A673 (cell line): ENCODE results near the gene WFIKKN1. TPM values are rescaled to one million over a fixed set of nuclear protein-coding genes. Genes with fewer than 3 reads are reported as not detected.

Source experiments
- BruUV-seq: library from RNA; stranded (reverse); fragments of 400-500 nt; replicated peaks from 2 replicates; lab custom pipeline; 2021; lab: Mats Ljungman, UMichigan
- CTCF ChIA-PET: fragments of 300-600 bp; sonication (Branson Sonifier 250); formaldehyde crosslinking; loops from one replicate; lab custom pipeline; 2022; ENCODE audit warnings: antibody characterized with exemption; lab: Charles Lee
- POLR2A ChIA-PET: fragments of 300-600 bp; sonication (Branson Sonifier 250); formaldehyde crosslinking; loops from one replicate; lab custom pipeline; 2022; ENCODE audit warnings: antibody characterized with exemption; ENCODE audit not compliant: low non-redundant PET; lab: Charles Lee
- DNase-seq: peaks from one replicate; pipeline ENCODE4 v3.0.0-alpha.2; 2015; ENCODE audit warnings: low spot score
- H3K27ac ChIP-seq: fragments of 200-600 bp; sonication (generic); 2 replicates; pipeline ENCODE4 v1.5.1; 2016; ENCODE audit warnings: mixed run types, low read depth, mild to moderate bottlenecking, mixed read lengths, antibody characterized with exemption, low read length; ENCODE audit not compliant: poor library complexity, severe bottlenecking
- H3K27me3 ChIP-seq: fragments of 200-600 bp; sonication (generic); replicated peaks from 2 replicates; pipeline ENCODE4 v1.6.1; 2017; ENCODE audit warnings: mixed run types, low read depth, mild to moderate bottlenecking, mixed read lengths, antibody characterized with exemption, low read length; ENCODE audit not compliant: insufficient read depth, poor library complexity
- H3K36me3 ChIP-seq: fragments of 200-600 bp; sonication (generic); 2 replicates; pipeline ENCODE4 v1.6.1; 2016; ENCODE audit warnings: mixed run types, mild to moderate bottlenecking, mixed read lengths, antibody characterized with exemption, low read length; ENCODE audit not compliant: insufficient read depth, poor library complexity, severe bottlenecking
- H3K4me1 ChIP-seq: fragments of 200-600 bp; sonication (generic); 2 replicates; pipeline ENCODE4 v1.6.1; 2017; ENCODE audit warnings: mixed run types, mild to moderate bottlenecking, mixed read lengths, antibody characterized with exemption, low read length; ENCODE audit not compliant: insufficient read depth, poor library complexity, severe bottlenecking
- H3K4me3 ChIP-seq: fragments of 200-600 bp; sonication (generic); 2 replicates; pipeline ENCODE4 v1.5.1; 2016; ENCODE audit warnings: low read depth, mixed run types, mild to moderate bottlenecking, mixed read lengths, low read length; ENCODE audit not compliant: poor library complexity, severe bottlenecking
- H3K9me3 ChIP-seq: fragments of 200-600 bp; sonication (generic); 2 replicates; pipeline ENCODE4 v1.6.1; 2016; ENCODE audit warnings: mixed run types, low read depth, mild to moderate bottlenecking, mixed read lengths, antibody characterized with exemption, low read length; ENCODE audit not compliant: poor library complexity, severe bottlenecking
- EZH2 ChIP-seq: fragments of 200-600 bp; sonication (generic); IDR thresholded peaks from 2 replicates; pipeline ENCODE4 v1.6.1; 2017; ENCODE audit warnings: borderline replicate concordance, low read depth, mild to moderate bottlenecking, mixed read lengths, antibody characterized with exemption, low read length; ENCODE audit not compliant: poor library complexity, severe bottlenecking
- intact Hi-C: fragments of 100-400 bp; cut with micrococcal nuclease; formaldehyde crosslinking; loops from one replicate; pipeline ENCODE4 v1.10.0; 2022; ENCODE audit not compliant: unreplicated experiment
- total RNA-seq: library from RNA; stranded (reverse); gene quantifications from 2 replicates; pipeline ENCODE4 v1.2.3, GENCODE V29; 2021
- TF ChIP-seq, protein P1 (sequence below): fragments of 300-800, 200-600 bp; sonication (generic); conservative IDR thresholded peaks from 2 replicates; pipeline ENCODE4 v1.5.1; 2017; ENCODE audit warnings: low read depth, mild to moderate bottlenecking, antibody characterized with exemption, low read length, moderate library complexity, mixed read lengths

WFIKKN1 gene
- total RNA-seq, 1 experiment from 2014 or later = 1.7 TPM

DNA sequence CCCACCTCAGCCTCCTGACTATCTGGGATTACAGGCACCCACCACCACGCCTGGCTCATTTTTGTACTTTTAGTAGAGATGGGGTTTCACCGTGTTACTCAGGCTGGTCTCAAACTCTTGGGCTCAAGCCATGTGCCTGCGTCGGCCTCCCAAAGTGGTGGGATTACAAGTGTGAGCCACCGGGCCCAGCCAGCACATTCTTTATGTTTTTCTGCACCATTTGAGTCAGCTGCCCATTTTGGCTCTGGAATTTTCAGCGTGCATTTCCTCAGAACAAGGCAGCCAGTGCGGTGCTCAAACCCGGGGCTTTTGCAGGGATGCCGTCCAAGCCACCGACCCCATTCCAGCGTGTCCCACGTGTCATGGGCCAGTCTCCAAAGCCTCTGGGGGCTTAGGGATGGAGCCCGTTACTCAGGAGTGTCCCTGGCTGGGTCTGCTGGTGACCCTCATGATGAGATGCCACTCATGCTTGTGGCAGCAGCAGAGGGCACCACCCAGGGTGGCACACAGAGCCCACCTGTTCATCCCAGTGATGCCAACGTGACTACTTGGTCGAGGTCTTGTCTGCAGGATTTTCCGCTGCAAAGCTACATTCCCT lies 44.6 kb upstream of the WFIKKN1 start:
- Histone ChIP-seq H3K4me1 (peaks cover 34% of the 10 kb centered on the region), H3K4me3 (no peak overlapping the region), H3K36me3 (no peaks in the 10 kb centered on the region), H3K27me3 (no peaks in the 10 kb centered on the region), H3K27ac (no peak overlapping the region), H3K9me3 (no peaks in the 10 kb centered on the region)
- ChIA-PET POLR2A (no interaction called here), CTCF (no interaction called here)
- TF ChIP-seq, protein P1, sequence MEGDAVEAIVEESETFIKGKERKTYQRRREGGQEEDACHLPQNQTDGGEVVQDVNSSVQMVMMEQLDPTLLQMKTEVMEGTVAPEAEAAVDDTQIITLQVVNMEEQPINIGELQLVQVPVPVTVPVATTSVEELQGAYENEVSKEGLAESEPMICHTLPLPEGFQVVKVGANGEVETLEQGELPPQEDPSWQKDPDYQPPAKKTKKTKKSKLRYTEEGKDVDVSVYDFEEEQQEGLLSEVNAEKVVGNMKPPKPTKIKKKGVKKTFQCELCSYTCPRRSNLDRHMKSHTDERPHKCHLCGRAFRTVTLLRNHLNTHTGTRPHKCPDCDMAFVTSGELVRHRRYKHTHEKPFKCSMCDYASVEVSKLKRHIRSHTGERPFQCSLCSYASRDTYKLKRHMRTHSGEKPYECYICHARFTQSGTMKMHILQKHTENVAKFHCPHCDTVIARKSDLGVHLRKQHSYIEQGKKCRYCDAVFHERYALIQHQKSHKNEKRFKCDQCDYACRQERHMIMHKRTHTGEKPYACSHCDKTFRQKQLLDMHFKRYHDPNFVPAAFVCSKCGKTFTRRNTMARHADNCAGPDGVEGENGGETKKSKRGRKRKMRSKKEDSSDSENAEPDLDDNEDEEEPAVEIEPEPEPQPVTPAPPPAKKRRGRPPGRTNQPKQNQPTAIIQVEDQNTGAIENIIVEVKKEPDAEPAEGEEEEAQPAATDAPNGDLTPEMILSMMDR = no peak
- TF ChIP-seq EZH2 = no peak
- no TSS peak for BruUV-seq
- DNase-seq = peak; percentile 63
- intact Hi-C loops = loop anchor here (5.0 kb wide), 1 partner anchor 51 kb away; the partner anchor contains the start of gene METTL26

GRCh38 chr16:586645-587590 lies 43.9 kb upstream of the WFIKKN1 start:
- ChIA-PET CTCF (no interaction called here), POLR2A (no interaction called here)
- TF ChIP-seq, protein P1 = no peak
- no peak for TF ChIP-seq EZH2
- no TSS peak for BruUV-seq
- DNase-seq = no peak
- Histone ChIP-seq H3K4me3 (peak overlapping the region; percentile 94), H3K27me3 (no peaks in the 10 kb centered on the region), H3K27ac (peak overlapping the region; percentile 99), H3K36me3 (no peaks in the 10 kb centered on the region), H3K9me3 (no peaks in the 10 kb centered on the region), H3K4me1 (peaks cover 36% of the 10 kb centered on the region)
- intact Hi-C loops = loop anchor here (5.0 kb wide), 1 partner anchor 50 kb away; the partner anchor contains the start of gene METTL26

DNA sequence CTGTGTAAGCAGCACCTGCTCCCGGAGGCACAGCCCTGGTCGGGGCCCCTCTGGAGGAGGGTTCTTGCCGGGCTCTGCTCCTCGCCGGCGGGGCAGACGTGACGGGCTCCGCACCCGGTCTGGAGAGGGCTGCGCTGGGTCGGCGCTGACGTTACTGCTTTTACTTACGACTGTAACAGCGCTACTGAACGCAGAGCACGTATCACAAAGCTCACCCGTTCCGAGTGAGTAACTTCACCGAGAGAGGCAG lies 42.2 kb upstream of the WFIKKN1 start:
- DNase-seq = peak; percentile 69
- Histone ChIP-seq H3K9me3 (no peaks in the 10 kb centered on the region), H3K4me3 (peak overlapping the region; percentile 94), H3K27ac (peak overlapping the region; percentile 99), H3K36me3 (no peaks in the 10 kb centered on the region), H3K4me1 (peaks cover 36% of the 10 kb centered on the region), H3K27me3 (no peaks in the 10 kb centered on the region)
- ChIA-PET CTCF (interaction anchor here (1.2 kb wide), 1 partner anchor 8 kb away, joined by 3 read pairs; no protein-coding TSS in a partner anchor), POLR2A (no interaction called here)
- TF ChIP-seq EZH2 = no peak
- TF ChIP-seq, protein P1 = no peak
- intact Hi-C loops = loop anchor here (5.0 kb wide), 1 partner anchor 49 kb away; the partner anchor contains the start of gene METTL26
- BruUV-seq = no TSS peak
